ENCODE data around the gene HERC6.
"Not testable (repeated sequence)": the region's sequence is repeated elsewhere in the genome, so short reads cannot be mapped to it uniquely, and the experiment has no call there.

Gene HERC6

GRCh38 chr4:88391703-88392102 lies 13.1 kb downstream of the HERC6 start:
- DNase-seq (ENCODE audit: low spot score), result no peak

- DNase-seq (ENCODE audit: low spot score), result no peak
Observed at GRCh38 chr4:88396681-88397080, 18.0 kb downstream of the HERC6 start.

GRCh38 chr4:88398381-88398780 lies 19.7 kb downstream of the HERC6 start:
- no peak for DNase-seq (ENCODE audit: low spot score)

GRCh38 chr4:88409206-88409605 lies 30.6 kb downstream of the HERC6 start:
- no peak for DNase-seq (ENCODE audit: low spot score)

GRCh38 chr4:88409789-88410188 lies 31.1 kb downstream of the HERC6 start:
- no peak for DNase-seq (ENCODE audit: low spot score)

GRCh38 chr4:88411491-88412096 lies 32.9 kb downstream of the HERC6 start:
- DNase-seq (ENCODE audit: low spot score), result no peak

GRCh38 chr4:88413801-88414200 lies 35.1 kb downstream of the HERC6 start:
- DNase-seq (ENCODE audit: low spot score), result no peak

- no peak for DNase-seq (ENCODE audit: low spot score)
Observed at GRCh38 chr4:88414755-88415154, 36.1 kb downstream of the HERC6 start.

GRCh38 chr4:88415982-88416381 lies 37.3 kb downstream of the HERC6 start:
- DNase-seq (ENCODE audit: low spot score), result no peak

- DNase-seq (ENCODE audit: low spot score), result no peak
Observed at GRCh38 chr4:88418411-88418810, 39.8 kb downstream of the HERC6 start.

GRCh38 chr4:88419874-88420273 lies 41.2 kb downstream of the HERC6 start:
- no peak for DNase-seq (ENCODE audit: low spot score)

GRCh38 chr4:88420844-88421243 lies 42.2 kb downstream of the HERC6 start:
- DNase-seq (ENCODE audit: low spot score), result no peak

- DNase-seq (ENCODE audit: low spot score), result no peak
Observed at GRCh38 chr4:88422403-88422802, 43.8 kb downstream of the HERC6 start.

- no peak for DNase-seq (ENCODE audit: low spot score)
Observed at GRCh38 chr4:88429401-88429800, 50.7 kb downstream of the HERC6 start.

- DNase-seq (ENCODE audit: low spot score), result no peak
Observed at GRCh38 chr4:88435987-88436693, 57.5 kb downstream of the HERC6 start.

GRCh38 chr4:88437873-88438272 lies 59.2 kb downstream of the HERC6 start:
- DNase-seq (ENCODE audit: low spot score), result not testable (repeated sequence)

GRCh38 chr4:88439161-88439760 lies 60.6 kb downstream of the HERC6 start:
- DNase-seq (ENCODE audit: low spot score), result no peak

GRCh38 chr4:88440146-88440545 lies 61.5 kb downstream of the HERC6 start:
- DNase-seq (ENCODE audit: low spot score), result no peak

- DNase-seq (ENCODE audit: low spot score), result no peak
Observed at GRCh38 chr4:88441696-88442095, 63.0 kb downstream of the HERC6 start.

- DNase-seq (ENCODE audit: low spot score), result no peak
Observed at GRCh38 chr4:88442689-88443191, 64.1 kb downstream of the HERC6 start.

GRCh38 chr4:88443486-88443885 lies 64.8 kb downstream of the HERC6 start:
- DNase-seq (ENCODE audit: low spot score), result no peak

- DNase-seq (ENCODE audit: low spot score), result no peak
Observed at GRCh38 chr4:88445252-88445651, 66.6 kb downstream of the HERC6 start.

- DNase-seq (ENCODE audit: low spot score), result no peak
Observed at GRCh38 chr4:88446124-88446523, 67.5 kb downstream of the HERC6 start.

Measured in CD4-positive, alpha-beta T cell treated with Interleukin-2 at 100 ng/mL for 4 hours (primary cell).